HT1080 (cell line): ENCODE measurements around the gene MRPL54. TPM values are rescaled to one million over a fixed set of nuclear protein-coding genes. Genes with fewer than 3 reads are reported as not detected.
A peak's percentile ranks its signal among the peaks of the same experiment; 100 is the strongest.

Source experiments
- DNase-seq: peaks from one replicate; pipeline ENCODE4 v3.0.0-alpha.2; 2015; ENCODE audit warnings: low read depth
- polyA plus RNA-seq, 2 experiments: library from polyadenylated mRNA; depleted of rRNA; stranded (reverse); fragments of >200 nt; gene quantifications; 2 replicates each; pipeline ENCODE4 v1.2.3, GENCODE V29; 2015
- total RNA-seq: library from RNA; depleted of rRNA; stranded (reverse); fragments of >200 nt; shearing (Covaris generic); gene quantifications from 2 replicates; pipeline ENCODE4 v1.2.3, GENCODE V29; 2014; rRNA removed

The MRPL54 gene
- 50.0 and 107 TPM in 2 replicates for total RNA-seq
- 51.2 and 66.2 TPM in 2 replicates for polyA plus RNA-seq (2015; cell fraction: cytosol; rRNA removed)
- polyA plus RNA-seq (2015; cell fraction: nucleus; rRNA removed): 24.3 and 25.2 TPM in 2 replicates

- peak; percentile 98 for DNase-seq
Measured at GRCh38 chr19:3762501-3763459, at the start of gene MRPL54. Gene MRPL54 (plus strand): TSS chr19:3762682. CDS start chr19:3762701, 19 bp downstream.

DNA sequence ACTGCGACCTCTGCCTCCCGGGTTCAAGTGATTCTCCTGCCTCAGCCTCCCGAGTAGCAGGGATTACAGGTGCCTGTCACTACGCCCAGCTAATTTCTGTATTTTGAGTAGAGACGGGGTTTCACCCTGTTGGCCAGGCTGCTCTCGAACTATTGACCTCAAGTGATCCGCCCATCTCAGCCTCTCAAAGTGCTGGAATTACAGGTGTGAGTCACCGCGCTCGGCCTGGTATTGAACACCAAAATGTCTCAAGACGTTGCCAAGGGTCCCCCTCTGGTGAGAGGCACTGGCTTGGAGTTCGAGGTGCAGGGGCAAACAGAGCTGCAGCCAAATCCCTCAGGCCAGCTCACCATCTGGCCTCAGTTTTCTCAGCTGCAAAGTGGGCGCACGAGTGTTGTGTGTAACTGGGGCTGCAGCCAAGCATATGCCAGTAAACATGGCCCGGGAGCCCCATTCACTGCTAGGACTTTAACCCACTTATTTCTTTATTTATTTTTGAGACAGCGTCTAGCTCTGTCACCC is 46.3 kb upstream of the MRPL54 start:
- no peak for DNase-seq

DNA sequence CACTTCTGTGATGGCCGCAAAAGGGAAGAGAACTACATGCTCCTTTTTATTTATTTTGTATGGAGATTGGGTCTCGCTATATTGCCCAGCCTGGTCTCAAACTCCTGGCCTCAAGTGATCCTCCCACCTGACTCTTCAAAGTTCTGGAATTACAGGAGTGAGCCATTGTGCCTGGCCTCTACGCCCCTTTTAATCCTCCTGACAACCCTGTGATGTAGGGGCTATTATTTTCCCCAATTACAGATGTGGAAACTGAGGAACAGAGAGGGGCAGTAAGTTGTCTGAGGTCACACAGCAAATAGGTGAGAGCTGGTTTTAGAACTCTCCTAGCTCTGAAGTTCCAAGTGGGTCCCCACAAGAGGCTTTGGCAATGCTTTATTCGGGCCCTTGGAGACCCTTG is 42.6 kb upstream of the MRPL54 start:
- DNase-seq: no peak

DNA sequence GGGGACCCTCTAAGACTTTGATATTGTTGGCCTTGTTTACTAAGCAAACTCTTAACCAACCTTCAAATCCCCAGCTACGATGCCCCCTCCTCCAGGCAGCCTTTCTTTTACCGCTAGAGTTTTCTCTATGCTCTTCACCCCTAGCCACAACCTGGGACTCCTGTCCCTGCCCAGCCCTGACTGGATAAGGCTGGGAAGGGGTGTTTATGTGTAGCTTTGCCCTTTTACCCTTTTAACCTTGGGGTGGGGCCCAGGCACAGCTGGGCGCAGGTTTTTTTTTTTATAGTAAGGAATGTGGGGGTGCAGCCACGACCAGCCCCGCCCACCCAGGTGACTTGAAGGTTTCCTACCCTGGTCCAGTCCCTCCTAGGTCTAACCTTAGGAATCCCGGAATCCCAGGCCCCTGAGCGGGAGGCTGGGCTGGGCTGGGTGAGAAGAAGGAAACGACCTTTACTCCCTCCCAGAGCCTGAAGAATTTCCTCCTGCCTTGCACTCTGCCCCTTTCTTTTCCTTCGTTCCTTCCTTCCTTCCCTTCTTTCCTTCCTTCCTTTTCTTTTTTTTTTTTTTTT is 42.0 kb upstream of the MRPL54 start:
- DNase-seq: no peak

DNA sequence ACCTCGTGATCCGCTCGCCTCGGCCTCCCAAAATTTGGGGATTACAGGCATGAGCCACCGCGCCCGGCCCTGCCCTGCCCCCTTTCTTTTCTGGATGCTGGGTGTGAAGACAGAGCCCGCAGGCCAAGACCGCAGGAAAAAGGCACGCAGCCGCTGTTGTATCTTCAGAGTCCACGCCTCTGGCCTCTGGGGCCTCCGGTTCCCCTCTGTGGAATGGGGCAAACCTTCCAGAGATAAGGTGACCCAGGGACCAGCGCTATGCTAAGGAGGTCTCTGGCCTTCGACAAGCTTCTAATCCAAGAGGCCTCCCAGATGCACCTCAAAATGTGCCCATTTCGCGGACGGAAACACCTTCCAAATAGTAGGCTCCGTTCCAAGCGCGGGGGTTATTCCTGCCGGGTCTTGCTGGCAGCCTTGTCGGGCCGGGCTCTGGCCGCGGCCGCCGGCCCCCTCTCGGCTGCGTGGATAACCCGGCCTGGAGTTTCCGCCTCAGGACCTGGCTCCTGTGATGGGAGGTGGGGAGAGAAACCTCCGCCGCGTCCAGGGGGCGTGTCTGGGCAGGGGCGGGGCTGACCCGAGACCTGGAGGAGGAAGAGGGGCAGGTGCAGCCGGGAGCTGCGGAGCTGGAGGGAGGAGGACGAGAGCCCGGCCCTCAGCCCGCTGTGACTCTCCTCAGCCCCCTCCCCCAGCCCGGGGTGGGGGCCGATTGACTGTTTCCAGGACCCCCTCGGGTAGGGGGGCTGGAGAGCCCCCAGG is 41.2 kb upstream of the MRPL54 start:
- peak; percentile 75 for DNase-seq

DNA sequence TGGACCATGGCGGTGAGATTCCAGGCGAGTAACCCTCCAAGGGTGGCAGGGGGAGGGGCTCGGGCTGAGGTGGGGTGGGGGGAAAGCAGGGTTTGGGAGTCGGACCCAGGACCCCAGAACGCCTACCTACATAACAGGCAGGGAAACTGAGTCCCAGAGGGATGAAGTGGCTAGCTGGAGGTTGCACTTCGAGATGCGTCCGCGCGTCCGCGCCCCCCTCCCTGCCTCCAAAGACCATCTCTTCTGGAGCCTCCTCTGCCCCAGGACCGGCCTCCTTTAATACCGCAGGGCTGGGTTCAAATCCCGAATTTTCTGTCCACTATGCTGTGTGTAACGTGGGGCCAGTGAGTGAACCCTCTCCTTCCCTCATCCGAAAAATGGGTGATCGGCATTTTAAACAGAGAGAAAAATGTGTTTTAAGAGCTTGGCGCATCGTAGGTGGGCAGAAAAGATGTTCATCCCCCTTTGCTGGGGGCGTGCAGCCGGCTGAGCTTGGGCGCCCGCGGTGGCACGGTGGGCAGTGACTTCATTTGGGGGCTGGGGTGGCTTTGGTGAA is 40.5 kb upstream of the MRPL54 start:
- no peak for DNase-seq

DNA sequence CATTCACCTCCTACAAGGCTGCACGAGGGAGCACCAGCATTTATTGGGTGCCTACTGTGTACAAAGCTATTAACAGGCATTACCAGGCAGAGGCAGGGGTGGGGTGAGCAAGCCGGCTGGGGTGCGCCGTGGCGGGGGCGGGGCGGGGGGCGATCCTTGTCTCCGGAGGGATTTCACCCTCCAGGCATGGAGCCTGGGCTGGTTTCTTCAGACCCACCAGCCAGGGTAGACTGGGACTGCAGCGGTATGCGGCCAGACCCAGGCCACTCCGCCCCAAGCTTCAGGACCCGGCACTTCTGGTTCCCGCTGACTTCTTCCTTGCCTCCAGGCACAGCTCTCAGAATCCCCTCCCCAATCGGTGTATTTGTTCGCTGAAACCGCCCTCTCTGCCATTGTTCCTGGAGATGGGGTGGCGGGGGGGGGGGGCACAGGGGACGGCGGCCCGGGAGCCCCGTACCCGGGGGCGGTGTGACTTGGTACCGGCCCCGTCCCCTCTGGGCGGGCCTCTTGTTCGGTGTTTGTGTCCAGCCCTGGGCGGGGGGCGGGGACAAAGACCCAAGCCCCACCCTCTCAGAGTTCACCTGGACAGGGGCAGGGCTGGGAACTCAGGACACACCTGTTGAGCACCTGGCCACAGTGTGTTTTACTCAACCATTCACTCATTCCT is 39.9 kb upstream of the MRPL54 start:
- no peak for DNase-seq

DNA sequence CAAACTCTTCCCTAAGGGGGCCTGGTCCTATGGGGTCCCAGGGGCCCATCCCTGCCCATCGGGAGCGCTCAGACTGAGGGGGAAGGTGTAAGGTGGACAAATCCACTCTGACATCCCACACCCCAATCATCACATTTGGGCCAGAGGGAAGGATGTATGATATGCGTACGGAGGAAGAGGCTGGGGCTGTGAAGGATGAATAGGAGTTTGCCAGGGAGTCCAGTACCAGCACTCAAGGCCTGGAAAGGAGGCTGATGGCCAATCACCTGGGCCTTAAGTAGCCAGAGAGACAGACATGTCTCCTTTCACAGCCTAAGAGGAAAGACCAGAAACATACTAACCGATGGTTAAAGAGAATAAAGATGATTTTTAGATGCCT is 39.4 kb upstream of the MRPL54 start:
- DNase-seq: no peak

DNA sequence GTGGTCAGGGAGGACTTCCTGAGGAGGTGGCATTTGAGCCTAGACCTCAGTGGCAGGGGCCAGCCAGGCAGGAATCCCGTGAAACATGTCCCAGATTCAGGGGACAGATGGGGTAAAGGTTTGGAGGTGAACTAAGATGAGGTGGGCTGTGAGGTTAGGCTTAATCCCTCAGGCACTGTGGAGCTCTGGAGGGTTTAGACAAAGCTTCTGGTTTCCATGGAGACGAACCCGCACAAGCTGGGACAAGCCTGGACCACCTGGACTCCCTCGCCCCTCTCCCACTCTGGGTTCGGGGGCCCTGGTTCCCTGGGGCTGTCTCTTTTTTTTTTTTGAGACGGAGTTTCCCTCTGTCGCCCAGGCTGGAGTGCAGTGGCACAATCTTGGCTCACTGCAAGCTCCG is 38.6 kb upstream of the MRPL54 start:
- no peak for DNase-seq

- DNase-seq: no peak
Measured at GRCh38 chr19:3725121-3725520, 37.4 kb upstream of the MRPL54 start.

DNA sequence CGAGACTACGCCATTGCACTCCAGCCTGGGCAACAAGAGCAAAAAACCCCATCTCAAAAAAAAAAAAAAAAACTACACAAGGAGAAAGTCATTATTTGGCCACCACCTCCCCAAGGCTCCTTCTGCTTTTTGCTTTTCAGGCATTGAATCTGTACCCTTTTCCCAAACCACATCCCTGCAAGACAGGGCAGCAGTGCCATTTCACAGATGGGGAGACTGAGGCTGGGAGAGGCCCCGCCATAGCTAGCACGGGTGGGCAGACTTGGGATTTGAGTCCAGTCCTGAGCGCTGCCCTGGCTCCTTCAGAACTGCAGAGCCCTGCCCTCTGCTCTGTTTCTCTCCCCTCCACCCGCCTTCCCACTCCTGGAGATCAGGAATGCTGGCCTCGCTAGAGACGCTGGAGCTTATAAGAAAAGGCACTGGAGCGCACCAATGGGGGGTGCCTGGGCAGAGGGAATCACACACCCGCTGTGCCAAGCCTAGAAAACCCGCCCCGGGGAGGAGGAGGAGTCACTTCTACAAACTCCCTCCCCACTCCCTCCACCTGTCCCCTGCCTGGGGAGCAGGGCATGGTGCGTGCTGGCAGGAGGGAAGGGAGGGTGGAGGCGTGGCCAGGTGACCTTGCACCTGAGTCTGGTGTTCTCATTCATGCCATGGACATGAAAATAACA is 36.7 kb upstream of the MRPL54 start:
- DNase-seq: no peak

GRCh38 chr19:3730457-3730958 is 32.0 kb upstream of the MRPL54 start:
- DNase-seq: no peak

GRCh38 chr19:3732108-3732507 is 30.4 kb upstream of the MRPL54 start:
- DNase-seq: no peak

GRCh38 chr19:3733549-3734309 is 28.8 kb upstream of the MRPL54 start:
- DNase-seq: no peak

GRCh38 chr19:3734310-3734600 is 28.2 kb upstream of the MRPL54 start:
- no peak for DNase-seq

DNA sequence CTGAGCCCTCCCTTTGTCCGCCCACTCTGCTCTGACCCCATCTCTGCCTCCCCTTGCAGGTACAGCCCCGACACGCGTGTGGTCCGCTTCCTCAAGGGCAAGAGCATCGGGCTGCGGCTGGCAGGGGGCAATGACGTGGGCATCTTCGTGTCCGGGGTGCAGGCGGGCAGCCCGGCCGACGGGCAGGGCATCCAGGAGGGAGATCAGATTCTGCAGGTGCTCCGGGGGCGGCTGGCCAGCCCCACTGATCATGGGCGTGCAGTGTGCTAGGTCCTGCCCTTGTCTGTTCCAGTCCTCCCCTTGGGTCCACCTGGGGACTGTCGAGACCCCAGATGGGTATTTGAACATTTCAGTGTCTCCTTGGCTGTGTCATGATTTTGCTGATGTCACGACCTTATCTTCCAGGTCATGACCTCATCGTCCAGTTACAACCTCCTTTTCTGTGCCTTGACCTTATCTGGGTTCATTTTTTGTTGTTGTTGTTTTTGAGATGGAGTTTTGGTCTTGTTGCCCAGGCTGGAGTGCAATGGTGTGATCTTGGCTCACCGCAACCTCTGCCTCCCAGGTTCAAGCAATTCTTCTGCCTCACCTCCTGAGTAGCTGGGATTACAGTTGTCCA is 26.3 kb upstream of the MRPL54 start:
- no peak for DNase-seq

DNA sequence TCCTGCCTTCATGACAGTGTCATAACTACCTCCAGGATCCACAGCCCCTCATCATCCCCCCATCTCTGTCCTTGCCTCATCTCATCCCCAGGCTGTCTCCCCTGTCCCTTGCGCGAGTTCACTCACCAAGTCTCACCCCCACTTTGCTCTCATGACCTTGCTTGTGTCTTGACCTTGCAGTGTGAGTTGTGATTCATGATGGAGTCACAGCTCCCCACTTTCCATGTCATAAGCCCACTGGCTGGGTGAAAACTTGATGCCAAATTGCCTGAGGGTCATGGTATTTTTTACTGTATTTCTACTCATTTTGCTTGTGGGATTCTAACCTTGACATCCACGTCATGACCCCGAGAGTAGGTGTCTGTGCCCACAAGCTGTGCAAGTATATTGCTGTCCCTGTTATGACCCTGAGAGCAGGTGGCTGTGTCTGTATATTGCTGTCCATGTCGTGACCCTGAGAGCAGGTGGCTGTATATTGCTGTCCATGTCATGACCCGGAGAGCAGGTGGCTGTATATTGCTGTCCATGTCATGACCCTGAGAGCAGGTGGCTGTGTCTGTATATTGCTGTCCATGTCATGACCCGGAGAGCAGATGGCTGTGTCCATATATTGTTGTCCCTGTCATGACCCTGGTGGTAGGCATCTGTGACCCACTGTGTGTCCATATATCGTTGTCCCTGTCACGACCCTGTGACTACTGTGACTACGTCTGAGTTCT is 24.8 kb upstream of the MRPL54 start:
- DNase-seq: no peak

GRCh38 chr19:3738477-3739220 is 23.8 kb upstream of the MRPL54 start:
- DNase-seq: no peak
